Osteoblast (primary cell): ENCODE results near the gene PAN3. TPM values are rescaled to one million over a fixed set of nuclear protein-coding genes. Genes with fewer than 3 reads are reported as not detected.

Experiments
- DNase-seq: peaks from one replicate; pipeline ENCODE4 v3.0.0; 2011; ENCODE audit warnings: low spot score, mixed read lengths; ENCODE audit not compliant: insufficient read length; ENCODE audit errors: missing footprints
- H2AFZ ChIP-seq: 2 replicates; pipeline ENCODE4 v1.6.0; 2011; ENCODE audit warnings: mild to moderate bottlenecking, low read length
- H3K27ac ChIP-seq: 2 replicates; pipeline ENCODE4 v1.5.1; 2011; ENCODE audit warnings: mild to moderate bottlenecking, low read depth, low read length, moderate library complexity
- H3K27me3 ChIP-seq: 2 replicates; pipeline ENCODE4 v1.6.0; 2012; ENCODE audit warnings: mild to moderate bottlenecking, control low read depth, inconsistent platforms, low read length, moderate library complexity; ENCODE audit not compliant: insufficient read depth
- H3K36me3 ChIP-seq: 2 replicates; pipeline ENCODE4 v1.5.1; 2011; ENCODE audit warnings: mild to moderate bottlenecking, low read length, control low read depth, moderate library complexity; ENCODE audit not compliant: insufficient read depth
- H3K4me1 ChIP-seq: 2 replicates; pipeline ENCODE4 v1.5.1; 2011; ENCODE audit warnings: mild to moderate bottlenecking, low read length, control low read depth, moderate library complexity; ENCODE audit not compliant: insufficient read depth
- H3K4me2 ChIP-seq: 2 replicates; pipeline ENCODE4 v1.6.0; 2011; ENCODE audit warnings: mild to moderate bottlenecking, low read length; ENCODE audit not compliant: insufficient read depth
- H3K4me3 ChIP-seq: fragments of 200-600 bp; sonication (generic); 3 replicates; pipeline ENCODE4 v1.5.1; 2012; ENCODE audit warnings: mild to moderate bottlenecking, low read length, inconsistent platforms; ENCODE audit not compliant: insufficient read depth
- H3K79me2 ChIP-seq: 2 replicates; pipeline ENCODE4 v1.6.0; 2012; ENCODE audit warnings: mild to moderate bottlenecking, low read length, control low read depth, inconsistent platforms; ENCODE audit not compliant: insufficient read depth
- H3K9me3 ChIP-seq: 2 replicates; pipeline ENCODE4 v1.5.1; 2011; ENCODE audit warnings: low read depth, low read length, control low read depth
- H4K20me1 ChIP-seq: 2 replicates; pipeline ENCODE4 v1.6.0; 2012; ENCODE audit warnings: mild to moderate bottlenecking, low read length, control low read depth; ENCODE audit not compliant: insufficient read depth
- CTCF ChIP-seq: IDR thresholded peaks from 2 replicates; pipeline ENCODE4 v1.5.1; 2011; ENCODE audit warnings: mild to moderate bottlenecking, low read depth, low read length, moderate library complexity; ENCODE audit errors: extremely low read depth
- total RNA-seq: library from RNA; depleted of rRNA; stranded (reverse); fragments of >200 nt; gene quantifications from 2 replicates; pipeline ENCODE4 v1.2.3, GENCODE V29; 2012

Gene PAN3
- total RNA-seq, 1 donor, result 27.5 TPM

GRCh38 chr13:28333204-28333881 lies 195.0 kb downstream of the PAN3 start:
- H2AFZ ChIP-seq, result no peak overlapping the region
- no peak for TF ChIP-seq CTCF
- no peak overlapping the region for H3K27ac ChIP-seq
- DNase-seq, result no peak
- peaks cover 31% of the 10 kb centered on the region for H3K4me1 ChIP-seq
- no peak overlapping the region for H3K4me2 ChIP-seq
- H3K36me3 ChIP-seq, result no peaks in the 10 kb centered on the region
- no peaks in the 10 kb centered on the region for H4K20me1 ChIP-seq
- H3K9me3 ChIP-seq, result no peaks in the 10 kb centered on the region
- H3K4me3 ChIP-seq, result no peak overlapping the region
- H3K27me3 ChIP-seq, result no peaks in the 10 kb centered on the region
- H3K79me2 ChIP-seq, result no peaks in the 10 kb centered on the region

GRCh38 chr13:28336193-28336657 lies 197.9 kb downstream of the PAN3 start:
- Histone ChIP-seq H3K4me2 (no peak overlapping the region), H3K27ac (no peak overlapping the region), H3K27me3 (no peaks in the 10 kb centered on the region), H2AFZ (no peak overlapping the region), H3K4me3 (no peak overlapping the region), H3K79me2 (no peaks in the 10 kb centered on the region), H3K4me1 (peaks cover 42% of the 10 kb centered on the region), H4K20me1 (no peaks in the 10 kb centered on the region), H3K9me3 (no peaks in the 10 kb centered on the region), H3K36me3 (no peaks in the 10 kb centered on the region)
- no peak for DNase-seq
- no peak for TF ChIP-seq CTCF

GRCh38 chr13:28337166-28338005 lies 199.0 kb downstream of the PAN3 start:
- Histone ChIP-seq H3K4me1 (peaks cover 42% of the 10 kb centered on the region), H3K4me3 (peak overlapping the region; percentile 4), H3K27me3 (no peaks in the 10 kb centered on the region), H3K4me2 (peak overlapping the region; percentile 1), H4K20me1 (no peaks in the 10 kb centered on the region), H2AFZ (no peak overlapping the region), H3K9me3 (no peaks in the 10 kb centered on the region), H3K36me3 (no peaks in the 10 kb centered on the region), H3K27ac (peak overlapping the region; percentile 73), H3K79me2 (no peaks in the 10 kb centered on the region)
- DNase-seq, result peak; percentile 80
- TF ChIP-seq CTCF, result no peak

GRCh38 chr13:28338006-28338574 lies 199.7 kb downstream of the PAN3 start:
- Histone ChIP-seq H3K4me3 (peak overlapping the region; percentile 4), H3K9me3 (no peaks in the 10 kb centered on the region), H2AFZ (no peak overlapping the region), H3K79me2 (no peaks in the 10 kb centered on the region), H3K27ac (peak overlapping the region; percentile 73), H3K27me3 (no peaks in the 10 kb centered on the region), H3K4me1 (peaks cover 42% of the 10 kb centered on the region), H3K4me2 (peak overlapping the region; percentile 1), H4K20me1 (no peaks in the 10 kb centered on the region), H3K36me3 (no peaks in the 10 kb centered on the region)
- DNase-seq, result no peak
- TF ChIP-seq CTCF, result no peak
